ENCODE data around the gene ULBP1.

ULBP1 gene

DNA sequence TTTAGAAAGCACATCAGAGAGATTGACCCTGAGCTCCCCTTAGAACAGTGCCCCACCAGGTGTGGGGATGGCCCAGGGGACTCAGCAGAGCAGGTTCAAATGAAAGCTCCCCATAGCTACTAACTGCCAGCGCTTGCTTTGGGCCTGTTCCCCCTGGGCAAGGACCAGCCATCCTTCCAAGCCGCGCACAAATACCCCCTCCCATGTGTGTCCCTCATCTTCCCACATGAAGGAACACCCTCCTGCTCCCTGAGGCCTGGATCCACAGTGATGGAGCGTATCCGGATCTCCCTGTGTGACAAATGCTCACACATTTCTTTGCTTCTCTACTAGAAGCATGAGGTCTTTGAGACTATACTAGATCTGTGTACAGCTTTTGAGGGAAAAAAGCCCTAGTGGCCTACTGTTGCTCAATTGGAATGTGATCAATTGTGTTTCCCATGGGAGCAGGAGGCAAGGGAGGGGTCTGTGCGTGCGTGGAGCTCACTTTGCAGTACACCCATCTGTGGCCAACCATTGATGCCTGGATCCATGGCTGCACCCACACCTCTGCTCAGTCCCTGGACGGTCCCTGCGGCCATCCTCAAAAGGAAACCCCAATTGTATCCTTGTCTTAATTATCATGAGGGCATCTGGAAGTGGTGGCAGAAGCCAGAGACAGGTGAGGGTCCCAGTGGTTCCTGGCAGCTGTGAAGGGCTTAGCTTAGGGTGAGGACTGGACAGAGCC lies 39.4 kb upstream of the ULBP1 start:
- WGBS, 2 donors (ENCODE audit: extremely low coverage in 2 of 2, insufficient read length in 2 of 2, insufficient replicate concordance in 1 of 2), result no CpG with 5 or more reads among the region's 9 CpGs

DNA sequence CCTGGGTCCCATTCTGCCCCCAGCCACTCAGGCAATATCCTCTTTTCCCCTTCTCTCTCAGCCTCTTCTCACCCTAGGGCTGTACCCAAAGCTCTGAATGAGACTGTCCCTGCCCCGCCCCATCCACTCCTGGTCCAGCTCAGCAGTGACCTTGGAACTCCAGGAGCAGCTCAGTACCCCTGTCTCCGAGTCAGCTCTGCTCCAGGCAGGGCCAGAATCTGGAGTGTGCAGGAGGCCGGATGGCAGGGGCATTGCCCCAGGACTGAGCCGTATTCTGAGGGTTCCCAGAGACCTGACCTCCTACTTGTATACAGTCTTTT lies 38.9 kb upstream of the ULBP1 start:
- Histone ChIP-seq H3K18ac (ENCODE audit: low read length) (no peak overlapping the region), H3K14ac (ENCODE audit: low read length) (no peak overlapping the region), H4K8ac (ENCODE audit: low read depth, low read length) (no peak overlapping the region), H2AK5ac (ENCODE audit: low read depth, low read length) (peak overlapping the region; percentile 32), H2BK120ac (ENCODE audit: low read depth, low read length) (no peak overlapping the region), H3K27ac (replicated peaks; ENCODE audit: low read length) (no peak overlapping the region), H2BK5ac (ENCODE audit: low read length) (no peak overlapping the region), H3K27me3 (ENCODE audit: control insufficient read depth in 3 of 3, insufficient read depth in 3 of 3, low read depth in 1 of 3, low read length in 3 of 3) (peaks cover 27 to 67% (median 60%) of the 10 kb centered on the region in 3 experiments), H4K91ac (ENCODE audit: low read depth, low read length, poor library complexity) (no peak overlapping the region), H3K9ac (ENCODE audit: low read depth, low read length, poor library complexity) (no peak overlapping the region), H3K4me2 (ENCODE audit: insufficient read depth, low read length, poor library complexity, severe bottlenecking) (no peak overlapping the region), H2AFZ (ENCODE audit: low read length) (peak overlapping the region; percentile 91), H3K4me3 (ENCODE audit: low read length in 2 of 2) (no peak overlapping the region), H3K79me1 (ENCODE audit: low read depth, low read length) (no peaks in the 10 kb centered on the region), H2BK15ac (ENCODE audit: low read length) (no peak overlapping the region), H2BK12ac (ENCODE audit: low read length) (no peak overlapping the region), H3K36me3 (replicated peaks in 1 of 2; ENCODE audit: control insufficient read depth in 2 of 2, insufficient read depth in 2 of 2, low read length in 2 of 2) (no peaks in the 10 kb centered on the region), H3K4ac (ENCODE audit: low read length) (no peak overlapping the region), H3K9me3 (replicated peaks in 1 of 2; ENCODE audit: control insufficient read depth in 2 of 2, insufficient read depth in 1 of 2, low read depth in 1 of 2, low read length in 2 of 2) (peaks cover 2 to 5% of the 10 kb centered on the region in 2 donors), H3K23ac (ENCODE audit: low read depth, low read length, poor library complexity) (peak overlapping the region; percentile 21), H3K4me1 (ENCODE audit: control insufficient read depth in 2 of 2, insufficient read depth in 1 of 2, low read depth in 1 of 2, low read length in 2 of 2) (peaks cover 5 to 8% of the 10 kb centered on the region in 2 donors)
- no peak for DNase-seq (ENCODE audit: low spot score)
- WGBS, 2 donors (ENCODE audit: extremely low coverage in 2 of 2, insufficient read length in 2 of 2, insufficient replicate concordance in 1 of 2), result no CpG with 5 or more reads among the region's 4 CpGs

More for the DNA sequence above, 39.4 kb upstream of the ULBP1 start:
- peaks cover 5 to 8% of the 10 kb centered on the region in 2 donors for H3K4me1 ChIP-seq (ENCODE audit: control insufficient read depth in 2 of 2, insufficient read depth in 1 of 2, low read depth in 1 of 2, low read length in 2 of 2)
- H2BK12ac ChIP-seq (ENCODE audit: low read length), result no peak overlapping the region
- no peak overlapping the region for H2AK5ac ChIP-seq (ENCODE audit: low read depth, low read length)
- H3K27me3 ChIP-seq (ENCODE audit: control insufficient read depth in 3 of 3, insufficient read depth in 3 of 3, low read depth in 1 of 3, low read length in 3 of 3), result peaks cover 27 to 64% (median 61%) of the 10 kb centered on the region in 3 experiments
- peak overlapping the region; percentile 21 for H3K23ac ChIP-seq (ENCODE audit: low read depth, low read length, poor library complexity)
- H3K4ac ChIP-seq (ENCODE audit: low read length), result no peak overlapping the region
- H2AFZ ChIP-seq (ENCODE audit: low read length), result no peak overlapping the region
- no peaks in the 10 kb centered on the region for H3K36me3 ChIP-seq (replicated peaks in 1 of 2; ENCODE audit: control insufficient read depth in 2 of 2, insufficient read depth in 2 of 2, low read length in 2 of 2)
- no peak overlapping the region for H4K91ac ChIP-seq (ENCODE audit: low read depth, low read length, poor library complexity)
- H2BK5ac ChIP-seq (ENCODE audit: low read length), result no peak overlapping the region
- no peak overlapping the region for H3K4me3 ChIP-seq (ENCODE audit: low read length in 2 of 2)
- peaks cover 2 to 5% of the 10 kb centered on the region in 2 donors for H3K9me3 ChIP-seq (replicated peaks in 1 of 2; ENCODE audit: control insufficient read depth in 2 of 2, insufficient read depth in 1 of 2, low read depth in 1 of 2, low read length in 2 of 2)
- no peak overlapping the region for H3K14ac ChIP-seq (ENCODE audit: low read length)
- H3K4me2 ChIP-seq (ENCODE audit: insufficient read depth, low read length, poor library complexity, severe bottlenecking), result no peak overlapping the region
- H3K18ac ChIP-seq (ENCODE audit: low read length), result no peak overlapping the region
- no peak overlapping the region for H2BK15ac ChIP-seq (ENCODE audit: low read length)
- DNase-seq (ENCODE audit: low spot score), result no peak
- no peak overlapping the region for H4K8ac ChIP-seq (ENCODE audit: low read depth, low read length)
- H3K9ac ChIP-seq (ENCODE audit: low read depth, low read length, poor library complexity), result no peak overlapping the region
- no peak overlapping the region for H3K27ac ChIP-seq (replicated peaks; ENCODE audit: low read length)
- no peaks in the 10 kb centered on the region for H3K79me1 ChIP-seq (ENCODE audit: low read depth, low read length)
- H2BK120ac ChIP-seq (ENCODE audit: low read depth, low read length), result no peak overlapping the region

DNA sequence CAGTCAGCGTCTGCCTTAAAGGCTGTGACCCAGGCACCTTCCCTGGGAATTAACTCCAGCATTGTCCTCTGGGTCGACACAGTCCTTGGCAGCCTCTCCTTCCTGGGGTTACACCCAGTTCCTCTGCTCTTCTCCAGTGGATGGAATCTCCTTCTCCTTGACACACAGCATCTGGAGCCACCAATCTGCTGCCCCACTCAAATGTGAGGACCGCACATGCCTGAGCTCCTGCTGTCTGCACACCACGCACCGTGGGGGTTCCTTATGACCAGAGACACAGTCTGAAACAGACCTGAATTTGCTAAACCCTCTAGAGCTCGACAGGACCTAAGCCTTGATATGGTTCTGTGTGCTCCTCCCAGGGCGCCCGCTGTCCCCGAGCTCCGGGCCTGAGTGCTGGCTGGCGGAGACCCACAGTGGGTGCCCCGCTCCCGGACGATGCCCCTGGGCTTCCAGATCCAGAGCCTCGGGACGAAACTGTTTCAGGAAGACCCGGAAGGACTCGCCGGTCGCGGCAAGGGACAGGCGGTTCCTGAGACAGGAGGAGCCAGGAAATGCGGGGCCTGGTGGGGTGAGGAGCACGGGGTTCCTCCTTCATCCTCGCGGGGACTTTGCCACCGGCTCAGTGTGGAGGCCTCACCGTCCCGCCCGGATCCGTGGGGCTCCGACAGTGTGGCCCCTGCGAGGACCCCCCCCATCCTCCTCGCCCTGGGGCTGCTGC lies 38.3 kb upstream of the ULBP1 start:
- WGBS, 2 donors (ENCODE audit: extremely low coverage in 2 of 2, insufficient read length in 2 of 2, insufficient replicate concordance in 1 of 2), result no CpG with 5 or more reads among the region's 34 CpGs
- Histone ChIP-seq H2AFZ (ENCODE audit: low read length) (peak overlapping the region; percentile 91), H3K27ac (replicated peaks; ENCODE audit: low read length) (no peak overlapping the region), H3K36me3 (replicated peaks in 1 of 2; ENCODE audit: control insufficient read depth in 2 of 2, insufficient read depth in 2 of 2, low read length in 2 of 2) (no peaks in the 10 kb centered on the region), H3K9ac (ENCODE audit: low read depth, low read length, poor library complexity) (peak overlapping the region; percentile 82), H3K27me3 (ENCODE audit: control insufficient read depth in 3 of 3, insufficient read depth in 3 of 3, low read depth in 1 of 3, low read length in 3 of 3) (peaks cover 27 to 66% (median 57%) of the 10 kb centered on the region in 3 experiments), H2BK15ac (ENCODE audit: low read length) (peak overlapping the region; percentile 21), H2AK5ac (ENCODE audit: low read depth, low read length) (peak overlapping the region; percentile 32), H2BK120ac (ENCODE audit: low read depth, low read length) (peak overlapping the region; percentile 66), H3K23ac (ENCODE audit: low read depth, low read length, poor library complexity) (peak overlapping the region; percentile 22), H4K91ac (ENCODE audit: low read depth, low read length, poor library complexity) (no peak overlapping the region), H3K14ac (ENCODE audit: low read length) (no peak overlapping the region), H3K4me2 (ENCODE audit: insufficient read depth, low read length, poor library complexity, severe bottlenecking) (peak overlapping the region; percentile 60), H3K18ac (ENCODE audit: low read length) (peak overlapping the region; percentile 81), H4K8ac (ENCODE audit: low read depth, low read length) (no peak overlapping the region), H3K9me3 (replicated peaks in 1 of 2; ENCODE audit: control insufficient read depth in 2 of 2, insufficient read depth in 1 of 2, low read depth in 1 of 2, low read length in 2 of 2) (peaks cover 2 to 5% of the 10 kb centered on the region in 2 donors), H3K4me1 (ENCODE audit: control insufficient read depth in 2 of 2, insufficient read depth in 1 of 2, low read depth in 1 of 2, low read length in 2 of 2) (peaks cover 5 to 8% of the 10 kb centered on the region in 2 donors), H3K4me3 (ENCODE audit: low read length in 2 of 2) (peak overlapping the region; percentile 49 to 80), H2BK5ac (ENCODE audit: low read length) (no peak overlapping the region), H2BK12ac (ENCODE audit: low read length) (no peak overlapping the region), H3K79me1 (ENCODE audit: low read depth, low read length) (no peaks in the 10 kb centered on the region), H3K4ac (ENCODE audit: low read length) (no peak overlapping the region)
- no peak for DNase-seq (ENCODE audit: low spot score)

Measured in neuronal stem cell (in vitro differentiated cells).